ENCODE data around the gene KANSL1. TPM values are rescaled to one million over a fixed set of nuclear protein-coding genes. Genes with fewer than 3 reads are reported as not detected.

Gene KANSL1
- polyA plus RNA-seq, 1 of the 3 experiments (the other 2 are of a cell fraction) = 10.0 TPM

DNA sequence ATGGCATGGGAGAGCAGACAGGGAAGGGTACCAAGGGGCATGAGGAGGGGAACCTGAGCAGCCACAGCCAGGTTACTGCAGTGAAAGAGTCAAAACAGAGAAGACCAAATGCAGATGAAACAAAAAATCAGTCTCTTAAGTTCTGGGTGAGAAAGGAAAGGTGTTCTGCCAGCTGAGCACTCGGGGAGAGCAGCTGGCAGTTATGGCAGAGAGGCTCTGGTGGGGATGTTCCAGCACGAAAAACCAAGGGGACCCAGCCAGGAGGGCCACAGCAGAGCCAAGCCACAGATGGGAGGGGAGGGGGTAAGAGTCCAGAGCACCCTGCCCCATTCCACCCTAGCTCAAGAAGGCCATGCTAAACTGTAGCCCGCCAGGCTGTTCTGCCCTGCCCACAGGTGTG lies 162.5 kb downstream of the KANSL1 start (continued):
- TF ChIP-seq FOXJ3 (CRISPR knock-in tag; IDR thresholded peaks at IDR 0.05) = no peak

DNA sequence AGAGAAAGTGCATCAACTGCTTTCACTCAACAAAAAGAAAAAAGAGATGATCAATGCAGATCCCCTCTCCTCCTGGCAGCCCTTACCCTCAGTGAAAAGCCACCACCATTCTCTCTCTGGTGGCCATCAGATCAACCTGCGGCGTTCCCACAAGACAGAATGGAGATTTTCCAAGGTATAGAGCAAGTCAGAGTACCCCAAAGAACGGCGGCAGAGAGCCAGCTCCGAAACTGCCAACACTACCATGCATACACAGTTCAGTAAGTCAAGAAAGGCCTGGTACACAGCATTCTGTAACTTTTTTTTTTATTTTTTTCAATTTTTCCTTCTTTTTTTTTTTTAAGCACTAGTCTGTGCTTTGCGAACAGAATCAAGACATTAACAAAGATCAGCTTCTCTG lies 163.6 kb downstream of the KANSL1 start:
- POLR2A ChIA-PET = interaction anchor here (0.6 to 2.1 kb wide), 2 partner anchors 16 to 164 kb away, joined by 3 to 6 read pairs; partner anchors contain the start of gene KANSL1
- no peak for TF ChIP-seq GABPA (IDR thresholded peaks at IDR 0.05; ENCODE audit: low read depth)
- TF ChIP-seq, protein P1, sequence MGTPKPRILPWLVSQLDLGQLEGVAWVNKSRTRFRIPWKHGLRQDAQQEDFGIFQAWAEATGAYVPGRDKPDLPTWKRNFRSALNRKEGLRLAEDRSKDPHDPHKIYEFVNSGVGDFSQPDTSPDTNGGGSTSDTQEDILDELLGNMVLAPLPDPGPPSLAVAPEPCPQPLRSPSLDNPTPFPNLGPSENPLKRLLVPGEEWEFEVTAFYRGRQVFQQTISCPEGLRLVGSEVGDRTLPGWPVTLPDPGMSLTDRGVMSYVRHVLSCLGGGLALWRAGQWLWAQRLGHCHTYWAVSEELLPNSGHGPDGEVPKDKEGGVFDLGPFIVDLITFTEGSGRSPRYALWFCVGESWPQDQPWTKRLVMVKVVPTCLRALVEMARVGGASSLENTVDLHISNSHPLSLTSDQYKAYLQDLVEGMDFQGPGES (IDR thresholded peaks at IDR 0.05; ENCODE audit: low read depth, low read length) = no peak
- no peak for TF ChIP-seq RAD21 (IDR thresholded peaks at IDR 0.05; ENCODE audit: low read length)
- TF ChIP-seq, protein P2, sequence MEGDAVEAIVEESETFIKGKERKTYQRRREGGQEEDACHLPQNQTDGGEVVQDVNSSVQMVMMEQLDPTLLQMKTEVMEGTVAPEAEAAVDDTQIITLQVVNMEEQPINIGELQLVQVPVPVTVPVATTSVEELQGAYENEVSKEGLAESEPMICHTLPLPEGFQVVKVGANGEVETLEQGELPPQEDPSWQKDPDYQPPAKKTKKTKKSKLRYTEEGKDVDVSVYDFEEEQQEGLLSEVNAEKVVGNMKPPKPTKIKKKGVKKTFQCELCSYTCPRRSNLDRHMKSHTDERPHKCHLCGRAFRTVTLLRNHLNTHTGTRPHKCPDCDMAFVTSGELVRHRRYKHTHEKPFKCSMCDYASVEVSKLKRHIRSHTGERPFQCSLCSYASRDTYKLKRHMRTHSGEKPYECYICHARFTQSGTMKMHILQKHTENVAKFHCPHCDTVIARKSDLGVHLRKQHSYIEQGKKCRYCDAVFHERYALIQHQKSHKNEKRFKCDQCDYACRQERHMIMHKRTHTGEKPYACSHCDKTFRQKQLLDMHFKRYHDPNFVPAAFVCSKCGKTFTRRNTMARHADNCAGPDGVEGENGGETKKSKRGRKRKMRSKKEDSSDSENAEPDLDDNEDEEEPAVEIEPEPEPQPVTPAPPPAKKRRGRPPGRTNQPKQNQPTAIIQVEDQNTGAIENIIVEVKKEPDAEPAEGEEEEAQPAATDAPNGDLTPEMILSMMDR (IDR thresholded peaks at IDR 0.05) = no peak
- no peak for TF ChIP-seq NFIC (IDR thresholded peaks at IDR 0.05; ENCODE audit: borderline replicate concordance)
- DNase-seq = no peak
- H4K20me1 ChIP-seq (ENCODE audit: insufficient read depth) = peaks cover 4% of the 10 kb centered on the region
- no peak overlapping the region for H3K9ac ChIP-seq
- H3K36me3 ChIP-seq (replicated peaks in 1 of 2; ENCODE audit: control insufficient read depth in 1 of 2, insufficient read depth in 2 of 2, low read length in 1 of 2) = peaks cover 65 to 97% of the 10 kb centered on the region in 2 experiments
- CTCF ChIA-PET = interaction anchor here (0.6 to 6.9 kb wide), 8 partner anchors 8 to 911 kb away, joined by 3 to 50 read pairs (median 4); partner anchors contain the start of gene KANSL1
- H3K9me3 ChIP-seq = no peaks in the 10 kb centered on the region
- H3K79me2 ChIP-seq (ENCODE audit: insufficient read depth) = no peaks in the 10 kb centered on the region
- no peak overlapping the region for H3K27ac ChIP-seq (ENCODE audit: low read depth in 2 of 2, low read length in 1 of 2)
- H3K27me3 ChIP-seq (ENCODE audit: insufficient read depth) = no peaks in the 10 kb centered on the region
- H2AFZ ChIP-seq (ENCODE audit: low read depth) = no peak overlapping the region
- 96% methylated on average over 6 of the region's 6 CpGs for WGBS (ENCODE audit: low lambda C conversion rate)
- no peak overlapping the region for H3K4me2 ChIP-seq
- H3F3A ChIP-seq (replicated peaks; ENCODE audit: insufficient read depth) = peaks cover 11% of the 10 kb centered on the region
- peaks cover 0 to 14% of the 10 kb centered on the region in 2 experiments; a peak in 1 of 4 replicates for H3K4me1 ChIP-seq (ENCODE audit: control insufficient read depth in 1 of 2, insufficient read depth in 2 of 2, low read depth in 1 of 2, low read length in 1 of 2)
- H3K9me2 ChIP-seq = no peaks in the 10 kb centered on the region
- no peak overlapping the region for H3K4me3 ChIP-seq (ENCODE audit: low read depth in 2 of 2, low read length in 1 of 2)

DNA sequence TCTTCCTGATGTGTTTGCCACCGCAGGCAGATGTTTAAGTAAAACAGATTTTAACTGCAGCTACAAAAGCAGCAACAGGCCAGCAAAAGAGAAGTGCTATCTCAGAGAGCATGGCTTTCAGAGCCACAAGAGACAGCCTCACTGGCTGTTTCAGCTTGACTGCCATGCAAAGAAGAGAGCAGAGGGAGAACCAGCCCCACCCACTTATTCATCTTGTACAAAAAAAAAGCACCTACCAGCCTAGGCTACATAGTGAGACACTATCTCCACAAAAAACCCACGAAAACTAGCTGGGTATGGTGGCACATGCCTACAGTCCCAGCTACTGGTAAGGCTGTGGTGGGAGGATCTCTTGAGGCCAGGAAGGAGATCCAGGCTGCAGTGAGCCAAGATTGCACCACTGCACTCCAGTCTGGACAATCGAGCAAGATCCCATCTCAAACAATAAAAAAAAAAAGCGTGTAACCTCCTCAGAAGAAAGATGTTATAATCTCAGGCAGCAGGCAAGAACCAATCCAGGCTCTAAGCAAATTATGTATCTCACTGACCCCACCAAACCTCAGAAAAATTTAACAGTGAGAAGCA lies 164.2 kb downstream of the KANSL1 start:
- H3F3A ChIP-seq (replicated peaks; ENCODE audit: insufficient read depth) = peaks cover 11% of the 10 kb centered on the region
- POLR2A ChIA-PET = interaction anchor here (2.1 kb wide), 1 partner anchor 164 kb away, joined by 6 read pairs; the partner anchor contains the start of gene KANSL1
- no peaks in the 10 kb centered on the region for H3K9me2 ChIP-seq
- WGBS (ENCODE audit: low lambda C conversion rate) = 95% methylated on average over 4 of the region's 4 CpGs
- H3K79me2 ChIP-seq (ENCODE audit: insufficient read depth) = no peaks in the 10 kb centered on the region
- peaks cover 0 to 14% of the 10 kb centered on the region in 2 experiments; a peak in 1 of 4 replicates for H3K4me1 ChIP-seq (ENCODE audit: control insufficient read depth in 1 of 2, insufficient read depth in 2 of 2, low read depth in 1 of 2, low read length in 1 of 2)
- H3K9me3 ChIP-seq = no peaks in the 10 kb centered on the region
- peaks cover 61 to 93% of the 10 kb centered on the region in 2 experiments for H3K36me3 ChIP-seq (replicated peaks in 1 of 2; ENCODE audit: control insufficient read depth in 1 of 2, insufficient read depth in 2 of 2, low read length in 1 of 2)
- CTCF ChIA-PET = interaction anchor here (0.6 to 6.9 kb wide), 9 partner anchors 8 to 912 kb away, joined by 3 to 50 read pairs (median 5); partner anchors contain the start of gene KANSL1
- no peak overlapping the region for H3K27ac ChIP-seq (ENCODE audit: low read depth in 2 of 2, low read length in 1 of 2)
- no peak overlapping the region for H3K4me3 ChIP-seq (ENCODE audit: low read depth in 2 of 2, low read length in 1 of 2)
- no peak for DNase-seq
- H3K9ac ChIP-seq = no peak overlapping the region
- H2AFZ ChIP-seq (ENCODE audit: low read depth) = no peak overlapping the region
- peaks cover 4% of the 10 kb centered on the region for H4K20me1 ChIP-seq (ENCODE audit: insufficient read depth)
- no peaks in the 10 kb centered on the region for H3K27me3 ChIP-seq (ENCODE audit: insufficient read depth)
- H3K4me2 ChIP-seq = no peak overlapping the region
- TF ChIP-seq, protein P3, sequence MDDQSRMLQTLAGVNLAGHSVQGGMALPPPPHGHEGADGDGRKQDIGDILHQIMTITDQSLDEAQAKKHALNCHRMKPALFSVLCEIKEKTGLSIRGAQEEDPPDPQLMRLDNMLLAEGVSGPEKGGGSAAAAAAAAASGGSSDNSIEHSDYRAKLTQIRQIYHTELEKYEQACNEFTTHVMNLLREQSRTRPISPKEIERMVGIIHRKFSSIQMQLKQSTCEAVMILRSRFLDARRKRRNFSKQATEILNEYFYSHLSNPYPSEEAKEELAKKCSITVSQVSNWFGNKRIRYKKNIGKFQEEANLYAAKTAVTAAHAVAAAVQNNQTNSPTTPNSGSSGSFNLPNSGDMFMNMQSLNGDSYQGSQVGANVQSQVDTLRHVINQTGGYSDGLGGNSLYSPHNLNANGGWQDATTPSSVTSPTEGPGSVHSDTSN (IDR thresholded peaks at IDR 0.05) = no peak
- TF ChIP-seq SMC3 (IDR thresholded peaks at IDR 0.05; ENCODE audit: low read depth, low read length) (no peak), RCOR1 (IDR thresholded peaks at IDR 0.05; ENCODE audit: low read length) (no peak), FOXJ3 (CRISPR knock-in tag; IDR thresholded peaks at IDR 0.05) (no peak), TEAD4 (IDR thresholded peaks at IDR 0.05; ENCODE audit: borderline replicate concordance, insufficient read depth) (no peak), YY1 (IDR thresholded peaks at IDR 0.05; ENCODE audit: low read depth) (no peak), MXI1 (IDR thresholded peaks at IDR 0.05; ENCODE audit: low read depth, low read length) (no peak), SIN3A (IDR thresholded peaks at IDR 0.05; ENCODE audit: borderline replicate concordance, low read depth, low read length) (no peak)
- TF ChIP-seq, protein P4, sequence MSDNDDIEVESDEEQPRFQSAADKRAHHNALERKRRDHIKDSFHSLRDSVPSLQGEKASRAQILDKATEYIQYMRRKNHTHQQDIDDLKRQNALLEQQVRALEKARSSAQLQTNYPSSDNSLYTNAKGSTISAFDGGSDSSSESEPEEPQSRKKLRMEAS (IDR thresholded peaks at IDR 0.05; ENCODE audit: low read depth) = no peak
- TF ChIP-seq, protein P5, sequence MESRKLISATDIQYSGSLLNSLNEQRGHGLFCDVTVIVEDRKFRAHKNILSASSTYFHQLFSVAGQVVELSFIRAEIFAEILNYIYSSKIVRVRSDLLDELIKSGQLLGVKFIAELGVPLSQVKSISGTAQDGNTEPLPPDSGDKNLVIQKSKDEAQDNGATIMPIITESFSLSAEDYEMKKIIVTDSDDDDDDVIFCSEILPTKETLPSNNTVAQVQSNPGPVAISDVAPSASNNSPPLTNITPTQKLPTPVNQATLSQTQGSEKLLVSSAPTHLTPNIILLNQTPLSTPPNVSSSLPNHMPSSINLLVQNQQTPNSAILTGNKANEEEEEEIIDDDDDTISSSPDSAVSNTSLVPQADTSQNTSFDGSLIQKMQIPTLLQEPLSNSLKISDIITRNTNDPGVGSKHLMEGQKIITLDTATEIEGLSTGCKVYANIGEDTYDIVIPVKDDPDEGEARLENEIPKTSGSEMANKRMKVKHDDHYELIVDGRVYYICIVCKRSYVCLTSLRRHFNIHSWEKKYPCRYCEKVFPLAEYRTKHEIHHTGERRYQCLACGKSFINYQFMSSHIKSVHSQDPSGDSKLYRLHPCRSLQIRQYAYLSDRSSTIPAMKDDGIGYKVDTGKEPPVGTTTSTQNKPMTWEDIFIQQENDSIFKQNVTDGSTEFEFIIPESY (IDR thresholded peaks at IDR 0.05; ENCODE audit: borderline replicate concordance, low read depth) = no peak
- TF ChIP-seq, protein P1 (IDR thresholded peaks at IDR 0.05; ENCODE audit: low read depth, low read length) = no peak
